GM12878 (cell line): Measurements from ENCODE around the gene ZNF324. TPM values are rescaled to one million over a fixed set of nuclear protein-coding genes. Genes with fewer than 3 reads are reported as not detected.

Experiments
- ATAC-seq: fragments of 200-7000 bp; cut with Tn5 transposase; 3 replicates; pipeline ENCODE4 v1.9.1; 2020; ENCODE audit warnings: mild to moderate bottlenecking, moderate library complexity
- BruUV-seq: library from RNA; stranded (reverse); fragments of 400-500 nt; replicated peaks from 2 replicates; lab custom pipeline; 2021; lab: Mats Ljungman, UMichigan
- CTCF ChIA-PET: fragments of 300-600 bp; sonication (Branson Sonifier 250); formaldehyde crosslinking; extraction: SDS; loops from one replicate; lab custom pipeline; 2021; ENCODE audit warnings: inconsistent platforms; lab: Yijun Ruan, JAX
- POLR2A ChIA-PET: fragments of 350-600 bp; formaldehyde crosslinking; extraction: SDS; loops from one replicate; lab custom pipeline; 2021; ENCODE audit warnings: inconsistent platforms; lab: Charles Lee
- RAD21 ChIA-PET: fragments of 300-600 bp; sonication (Branson Sonifier 250); formaldehyde crosslinking; loops from one replicate; lab custom pipeline; 2023; ENCODE audit warnings: antibody characterized with exemption; ENCODE audit not compliant: unreplicated experiment; lab: Charles Lee
- SMC1A ChIA-PET: fragments of 300-600 bp; sonication (Branson Sonifier 250); formaldehyde crosslinking; loops from one replicate; lab custom pipeline; 2023; ENCODE audit not compliant: unreplicated experiment, uncharacterized antibody; lab: Charles Lee
- DNase-seq: peaks from one replicate; pipeline ENCODE4 v3.0.0-alpha.2; 2011; ENCODE audit warnings: low read depth, low spot score
- FAIRE-seq: peaks from 3 replicates; lab custom pipeline; 2011; peaks lifted over from hg19 to GRCh38; lab: Jason Lieb, UNC
- H2AFZ ChIP-seq: 2 replicates; pipeline ENCODE4 v1.6.0; 2011; ENCODE audit warnings: low read depth, low read length, control low read depth; ENCODE audit not compliant: control insufficient read depth
- H3K27ac ChIP-seq: 2 replicates; pipeline ENCODE4 v1.5.1; 2011; ENCODE audit warnings: control low read depth; ENCODE audit not compliant: control insufficient read depth, insufficient read depth
- H3K27me3 ChIP-seq, 2 experiments: replicated peaks in 1 of 2; 2 replicates each; pipeline versions ENCODE4 v1.6.0 to v1.6.1; 2011; ENCODE audit warnings: low read length in 1 of 2; ENCODE audit not compliant: control insufficient read depth in 2 of 2, insufficient read depth in 2 of 2
- H3K36me3 ChIP-seq, 2 experiments: 2 replicates each; pipeline ENCODE4 v1.5.1; 2011; ENCODE audit warnings: low read length in 1 of 2; ENCODE audit not compliant: control insufficient read depth in 2 of 2, insufficient read depth in 2 of 2
- H3K4me1 ChIP-seq: 2 replicates; pipeline ENCODE4 v1.6.1; 2011; ENCODE audit warnings: mild to moderate bottlenecking, low read length, moderate library complexity, mixed read lengths; ENCODE audit not compliant: control insufficient read depth, insufficient read depth
- H3K4me2 ChIP-seq: 2 replicates; pipeline ENCODE4 v1.6.0; 2011; ENCODE audit warnings: control low read depth; ENCODE audit not compliant: control insufficient read depth, insufficient read depth
- H3K4me3 ChIP-seq: fragments of 200-600 bp; sonication (generic); 2 replicates; pipeline ENCODE4 v1.5.1; 2016
- H3K79me2 ChIP-seq: 2 replicates; pipeline ENCODE4 v1.6.0; 2011; ENCODE audit warnings: low read length; ENCODE audit not compliant: control insufficient read depth, insufficient read depth
- H3K9ac ChIP-seq: 2 replicates; pipeline ENCODE4 v1.8.0; 2011; ENCODE audit warnings: low read length, control low read depth, mixed read lengths; ENCODE audit not compliant: control insufficient read depth, insufficient read depth
- H3K9me3 ChIP-seq: replicated peaks from 3 replicates; pipeline ENCODE4 v1.5.1; 2011; ENCODE audit warnings: mild to moderate bottlenecking, low read length; ENCODE audit not compliant: control insufficient read depth, insufficient read depth
- H4K20me1 ChIP-seq: 2 replicates; pipeline ENCODE4 v1.6.0; 2011; ENCODE audit not compliant: control insufficient read depth, insufficient read depth
- CBX3 ChIP-seq: fragments of 200-600 bp; sonication (generic); IDR thresholded peaks from 2 replicates; pipeline ENCODE4 v1.6.1; 2016; ENCODE audit warnings: low read depth, borderline replicate concordance
- ELK1 ChIP-seq: IDR thresholded peaks from 2 replicates; pipeline ENCODE4 v1.6.1; 2012; ENCODE audit warnings: low read depth, low read length, improper control_type of control experiment
- HDAC6 ChIP-seq: fragments of 200-600 bp; sonication (generic); IDR thresholded peaks from one replicate; pipeline ENCODE4 v1.8.0; 2017; ENCODE audit warnings: antibody characterized with exemption; ENCODE audit not compliant: unreplicated experiment
- IKZF1 ChIP-seq: fragments of 450-650 bp; conservative IDR thresholded peaks from 2 replicates; pipeline ENCODE4 v1.6.1; 2017; ENCODE audit warnings: antibody characterized with exemption, mild to moderate bottlenecking
- MLLT1 ChIP-seq: fragments of 450-650 bp; IDR thresholded peaks from 2 replicates; pipeline ENCODE4 v1.6.1; 2016; ENCODE audit warnings: mild to moderate bottlenecking
- NFYA ChIP-seq: IDR thresholded peaks from 2 replicates; pipeline ENCODE4 v1.6.1; 2011; ENCODE audit warnings: low read depth, mild to moderate bottlenecking, low read length, improper control_type of control experiment, borderline replicate concordance
- NRF1 ChIP-seq: conservative IDR thresholded peaks from 2 replicates; pipeline ENCODE4 v1.6.1; 2011; ENCODE audit warnings: mild to moderate bottlenecking, low read depth, low read length, improper control_type of control experiment
- RCOR1 ChIP-seq: conservative IDR thresholded peaks from 2 replicates; pipeline ENCODE4 v1.6.1; 2012; ENCODE audit warnings: low read depth, low read length, improper control_type of control experiment
- RELA ChIP-seq: fragments of 450-650 bp; IDR thresholded peaks from 2 replicates; pipeline ENCODE4 v1.8.0; 2014; ENCODE audit warnings: borderline replicate concordance; ENCODE audit not compliant: partially characterized antibody
- SMAD1 ChIP-seq: fragments of 450-650 bp; IDR thresholded peaks from 2 replicates; pipeline ENCODE4 v1.6.1; 2018; ENCODE audit warnings: mild to moderate bottlenecking, low read depth; ENCODE audit not compliant: partially characterized antibody
- SMAD5 ChIP-seq: IDR thresholded peaks from 2 replicates; pipeline ENCODE4 v1.6.1; 2016; ENCODE audit warnings: antibody characterized with exemption, low read depth
- SPI1 ChIP-seq: IDR thresholded peaks from 2 replicates; pipeline ENCODE4 v1.6.1; 2011; ENCODE audit warnings: low read depth, mild to moderate bottlenecking, low read length, moderate library complexity, borderline replicate concordance; ENCODE audit not compliant: insufficient read depth
- TAF1 ChIP-seq: IDR thresholded peaks from 2 replicates; pipeline ENCODE4 v1.6.1; 2011; ENCODE audit warnings: mild to moderate bottlenecking, low read depth, low read length, borderline replicate concordance
- ZNF207 ChIP-seq: fragments of 450-650 bp; IDR thresholded peaks from 2 replicates; pipeline ENCODE4 v1.6.1; 2014; ENCODE audit warnings: antibody characterized with exemption, mild to moderate bottlenecking, borderline replicate concordance
- ZNF24 ChIP-seq: fragments of 450-650 bp; IDR thresholded peaks from 2 replicates; pipeline ENCODE4 v1.6.1; 2017; ENCODE audit warnings: antibody characterized with exemption, mild to moderate bottlenecking
- ZNF592 ChIP-seq: fragments of 450-650 bp; IDR thresholded peaks from 2 replicates; pipeline ENCODE4 v1.6.1; 2017; ENCODE audit warnings: mild to moderate bottlenecking, moderate library complexity
- WGBS: methylation state at CpG from one replicate; pipeline ENCODE4 v1.1.6; 2016; ENCODE audit warnings: low lambda C conversion rate; ENCODE audit not compliant: insufficient replicate concordance, insufficient coverage; ENCODE audit errors: missing lambda C conversion rate; 5-methylcytosine and 5-hydroxymethylcytosine counted together
- in situ Hi-C: fragments of 300-500 bp; cut with MboI; formaldehyde crosslinking; loops from 9 replicates; pipeline ENCODE4 v1.14.3; 2018; ENCODE audit warnings: mixed read lengths
- intact Hi-C: fragments of 100-400 bp; cut with micrococcal nuclease; formaldehyde crosslinking; loops from one replicate; pipeline ENCODE4 v1.14.2; 2022; ENCODE audit not compliant: unreplicated experiment
- polyA plus RNA-seq, 11 experiments: library from polyadenylated mRNA; depleted of rRNA in 4 of 11; unstranded in 6 of 11; stranded (reverse) in 5 of 11; fragments of >200 nt; fragmentation: Nextera tagmentation in 4 of 11; fragmentation: Illumina TruSeq in 1 of 11; extraction: Ambion mirVana in 4 of 11; extraction: Trizol in 1 of 11; gene quantifications; 1 replicate in 1 of 11; 2 replicates in 10 of 11; pipeline versions ENCODE4 v1.2.1 to v1.2.3, GENCODE V29; 2011 to 2016; ENCODE audit warnings: inconsistent platforms in 2 of 11, missing spikeins in 2 of 11, low read depth in 1 of 11
- total RNA-seq, 4 experiments: library from RNA; depleted of rRNA in 3 of 4; stranded (reverse); fragments of >200 nt in 3 of 4; fragmentation: Illumina TruSeq in 1 of 4; extraction: Trizol in 1 of 4; gene quantifications; 2 replicates each; pipeline versions ENCODE4 v1.2.1 to v1.2.3, GENCODE V29; 2013 to 2021

Gene ZNF324
- total and polyA plus RNA-seq, 10 of the 15 experiments (the other 5 are each of a cell fraction or from before 2014, with no cell fraction given) = 0.71 to 13.9 (median 7.0) TPM

GRCh38 chr19:58519087-58519354 lies 52.1 kb downstream of the ZNF324 start:
- Histone ChIP-seq H3K4me1 (peaks cover 23% of the 10 kb centered on the region), H3K9me3 (no peaks in the 10 kb centered on the region), H3K9ac (peak overlapping the region; percentile 90), H3K79me2 (peaks cover 39% of the 10 kb centered on the region), H4K20me1 (no peaks in the 10 kb centered on the region), H3K27me3 (no peaks in the 10 kb centered on the region), H3K36me3 (peaks cover 0 to 8% of the 10 kb centered on the region in 2 experiments; a peak in 3 of 4 replicates), H3K4me2 (peak overlapping the region; percentile 60), H3K4me3 (peak overlapping the region; percentile 89), H3K27ac (peak overlapping the region; percentile 88), H2AFZ (peak overlapping the region; percentile 49)
- WGBS = 0% methylated on average over 14 of the region's 14 CpGs
- CTCF ChIA-PET = interaction anchor here (0.9 to 4.2 kb wide), 11 partner anchors 14 to 781 kb away, joined by 3 to 67 read pairs (median 14); partner anchors contain the start of genes CHMP2A, ZNF497 and ZSCAN22
- SMC1A ChIA-PET = interaction anchor here (1.2 to 3.6 kb wide), 5 partner anchors 20 to 1019 kb away, joined by 3 to 43 read pairs (median 3); partner anchors contain the start of gene ZNF773
- in situ Hi-C loops = no loop called here
- ATAC-seq = peak; percentile 18
- POLR2A ChIA-PET = interaction anchor here (0.7 to 3.0 kb wide), 7 partner anchors 30 to 241 kb away, joined by 3 to 16 read pairs (median 5); partner anchors contain the start of genes CHMP2A and UBE2M
- no TSS peak for BruUV-seq
- RAD21 ChIA-PET = interaction anchor here (0.6 to 4.0 kb wide), 4 partner anchors 35 to 137 kb away, joined by 3 to 50 read pairs (median 14); no protein-coding TSS in a partner anchor
- no peak for FAIRE-seq
- no peak for DNase-seq
- intact Hi-C loops = loop anchor here (1.0 to 5.0 kb wide), 4 partner anchors 43 to 192 kb away; partner anchors contain the start of genes MZF1, ZNF446, ZNF837 and ZSCAN22
- TF ChIP-seq TAF1 = no peak
- TF ChIP-seq SMAD5 = 0 out of 2 replicates have a peak, but pooled peaks have one; percentile 30
- TF ChIP-seq IKZF1 = no peak
- TF ChIP-seq ZNF24 = no peak
- TF ChIP-seq NFYA = no peak
- no peak for TF ChIP-seq RELA
- TF ChIP-seq SMAD1 = no peak
- no peak for TF ChIP-seq SPI1
- no peak for TF ChIP-seq MLLT1
- TF ChIP-seq NRF1 = no peak
- no peak for TF ChIP-seq ELK1
- no peak for TF ChIP-seq HDAC6
- no peak for TF ChIP-seq ZNF592
- no peak for TF ChIP-seq RCOR1
- no peak for TF ChIP-seq ZNF207
- TF ChIP-seq CBX3 = no peak
